ENCODE data around the gene ORC3.
"Not testable (repeated sequence)": the region's sequence is repeated elsewhere in the genome, so short reads cannot be mapped to it uniquely, and the experiment has no call there.

DNA sequence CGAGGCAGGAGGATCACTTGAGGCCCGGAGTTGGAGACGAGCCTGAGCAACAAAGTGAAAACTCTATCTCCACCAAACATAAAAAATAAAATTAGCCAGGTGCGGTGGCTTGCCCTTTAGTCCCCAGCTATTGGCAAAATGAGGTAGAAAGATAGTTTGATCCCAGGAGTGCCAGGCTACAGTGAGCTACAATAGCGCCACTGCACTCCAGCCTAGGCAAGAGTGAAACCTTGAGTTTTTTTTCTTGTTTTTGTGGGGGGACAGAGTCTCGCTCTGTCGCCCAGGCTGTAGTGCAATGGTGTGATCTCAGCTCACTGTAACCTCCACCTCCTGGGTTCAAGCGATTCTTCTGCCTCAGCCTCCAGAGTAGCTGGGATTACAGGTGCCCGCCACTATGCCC, 98.0 kb downstream of the ORC3 start:
- TF ChIP-seq, protein P1, sequence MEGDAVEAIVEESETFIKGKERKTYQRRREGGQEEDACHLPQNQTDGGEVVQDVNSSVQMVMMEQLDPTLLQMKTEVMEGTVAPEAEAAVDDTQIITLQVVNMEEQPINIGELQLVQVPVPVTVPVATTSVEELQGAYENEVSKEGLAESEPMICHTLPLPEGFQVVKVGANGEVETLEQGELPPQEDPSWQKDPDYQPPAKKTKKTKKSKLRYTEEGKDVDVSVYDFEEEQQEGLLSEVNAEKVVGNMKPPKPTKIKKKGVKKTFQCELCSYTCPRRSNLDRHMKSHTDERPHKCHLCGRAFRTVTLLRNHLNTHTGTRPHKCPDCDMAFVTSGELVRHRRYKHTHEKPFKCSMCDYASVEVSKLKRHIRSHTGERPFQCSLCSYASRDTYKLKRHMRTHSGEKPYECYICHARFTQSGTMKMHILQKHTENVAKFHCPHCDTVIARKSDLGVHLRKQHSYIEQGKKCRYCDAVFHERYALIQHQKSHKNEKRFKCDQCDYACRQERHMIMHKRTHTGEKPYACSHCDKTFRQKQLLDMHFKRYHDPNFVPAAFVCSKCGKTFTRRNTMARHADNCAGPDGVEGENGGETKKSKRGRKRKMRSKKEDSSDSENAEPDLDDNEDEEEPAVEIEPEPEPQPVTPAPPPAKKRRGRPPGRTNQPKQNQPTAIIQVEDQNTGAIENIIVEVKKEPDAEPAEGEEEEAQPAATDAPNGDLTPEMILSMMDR (IDR thresholded peaks at IDR 0.05): not testable (repeated sequence)
- not testable (repeated sequence) for TF ChIP-seq POLR2A (IDR thresholded peaks at IDR 0.05)

Data from body of pancreas (tissue), 4 donors.